K562 (cell line): ENCODE data around the gene ZNF575. TPM values are rescaled to one million over a fixed set of nuclear protein-coding genes. Genes with fewer than 3 reads are reported as not detected.

Source experiments
- ATAC-seq: fragments of 200-7000 bp; cut with Tn5 transposase; 3 replicates; pipeline ENCODE4 v1.9.1; 2020; ENCODE audit warnings: moderate library complexity
- BruUV-seq: library from RNA; stranded (reverse); fragments of 400-500 nt; replicated peaks from 2 replicates; lab custom pipeline; 2021; lab: Mats Ljungman, UMichigan
- CTCF ChIA-PET: fragments of 300-600 bp; formaldehyde crosslinking; extraction: SDS; loops from one replicate; lab custom pipeline; 2021; ENCODE audit warnings: low intra/inter-chr PET ratio; lab: Yijun Ruan, JAX
- POLR2A ChIA-PET: fragments of 300-600, 350-650 bp; sonication (Branson Sonifier 250); formaldehyde crosslinking; extraction: SDS; loops from one replicate; lab custom pipeline; 2021; ENCODE audit warnings: antibody characterized with exemption, inconsistent platforms; lab: Yijun Ruan, JAX
- DNase-seq, 4 experiments: peaks; one replicate each; pipeline versions ENCODE4 v3.0.0 to v3.0.0-alpha.2; 2011 to 2018; ENCODE audit warnings: low spot score in 3 of 4, mixed read lengths in 3 of 4; ENCODE audit errors: extremely low read depth in 1 of 4
- FAIRE-seq: peaks from 2 replicates; lab custom pipeline; 2011; peaks lifted over from hg19 to GRCh38; lab: Jason Lieb, UNC
- H2AFZ ChIP-seq: 2 replicates; pipeline ENCODE4 v1.6.0; 2011; ENCODE audit warnings: low read depth, low read length, control low read depth, inconsistent platforms
- H3K27ac ChIP-seq: fragments of 200-600 bp; 3 replicates; pipeline ENCODE4 v1.8.0; 2011; ENCODE audit warnings: low read depth, mild to moderate bottlenecking, control low read depth, inconsistent platforms, low read length, moderate library complexity, mixed read lengths; ENCODE audit errors: extremely low read depth
- H3K27me3 ChIP-seq, 2 experiments: fragments of 300-600 bp in 1 of 2; 2 replicates in 1 of 2; 3 replicates in 1 of 2; pipeline versions ENCODE4 v1.6.0 to v1.8.0; 2011; ENCODE audit warnings: inconsistent platforms in 2 of 2, low read length in 2 of 2, mild to moderate bottlenecking in 1 of 2, mixed read lengths in 1 of 2, moderate library complexity in 1 of 2; ENCODE audit not compliant: control insufficient read depth in 2 of 2, insufficient read depth in 2 of 2
- H3K36me3 ChIP-seq: fragments of 300-600 bp; 3 replicates; pipeline ENCODE4 v1.8.0; 2011; ENCODE audit warnings: mild to moderate bottlenecking, low read length, inconsistent platforms; ENCODE audit not compliant: control insufficient read depth, insufficient read depth
- H3K4me1 ChIP-seq, 2 experiments: fragments of 200-600 bp in 1 of 2; replicated peaks in 1 of 2; 2 replicates in 1 of 2; 3 replicates in 1 of 2; pipeline versions ENCODE4 v1.5.1 to v1.8.0; 2011; ENCODE audit warnings: inconsistent platforms in 2 of 2, low read length in 2 of 2, mild to moderate bottlenecking in 1 of 2, mixed read lengths in 1 of 2, moderate library complexity in 1 of 2; ENCODE audit not compliant: control insufficient read depth in 2 of 2, insufficient read depth in 2 of 2
- H3K4me2 ChIP-seq: 2 replicates; pipeline ENCODE4 v1.6.1; 2011; ENCODE audit warnings: low read length, control low read depth, inconsistent platforms, mixed read lengths; ENCODE audit not compliant: insufficient read depth
- H3K4me3 ChIP-seq: fragments of 200-600 bp; sonication (generic), shearing (Covaris generic); 2 replicates; pipeline ENCODE4 v1.5.1; 2016; ENCODE audit warnings: control low read depth, inconsistent platforms
- H3K79me2 ChIP-seq: fragments of 200-600 bp; 3 replicates; pipeline ENCODE4 v1.8.0; 2011; ENCODE audit warnings: low read length, inconsistent platforms; ENCODE audit not compliant: control insufficient read depth, insufficient read depth
- H3K9ac ChIP-seq, 2 experiments: 2 replicates each; pipeline versions ENCODE4 v1.6.0 to v1.6.1; 2011; ENCODE audit warnings: low read depth in 2 of 2, low read length in 2 of 2, control low read depth in 1 of 2, inconsistent platforms in 1 of 2, mild to moderate bottlenecking in 1 of 2, mixed read lengths in 1 of 2; ENCODE audit not compliant: insufficient read depth in 1 of 2
- H3K9me1 ChIP-seq: one replicate; pipeline ENCODE4 v1.6.0; 2011; ENCODE audit warnings: inconsistent platforms, mild to moderate bottlenecking, low read length, moderate library complexity; ENCODE audit not compliant: control insufficient read depth, insufficient read depth
- H3K9me3 ChIP-seq: replicated peaks from 2 replicates; pipeline ENCODE4 v1.5.1; 2011; ENCODE audit warnings: low read depth, low read length, inconsistent platforms; ENCODE audit not compliant: control insufficient read depth, insufficient read depth
- H4K20me1 ChIP-seq: replicated peaks from 2 replicates; pipeline ENCODE4 v1.6.1; 2011; ENCODE audit warnings: low read length, inconsistent platforms, mixed read lengths; ENCODE audit not compliant: control insufficient read depth, insufficient read depth
- SOX6 ChIP-seq: fragments of 450-650 bp; IDR thresholded peaks from 2 replicates; pipeline ENCODE4 v1.6.1; 2014; ENCODE audit warnings: mild to moderate bottlenecking
- WGBS: fragments of 100-300 bp; shearing (Covaris generic); methylation state at CpG from one replicate; pipeline ENCODE4 v1.1.6; 2016; ENCODE audit warnings: low coverage, mixed read lengths; ENCODE audit not compliant: insufficient coverage; ENCODE audit errors: missing lambda C conversion rate; 5-methylcytosine and 5-hydroxymethylcytosine counted together
- in situ Hi-C: fragments of 300-500 bp; cut with MboI; formaldehyde crosslinking; loops from 4 replicates; pipeline ENCODE4 v1.15.0; 2018; ENCODE audit warnings: inconsistent platforms, mixed read lengths
- intact Hi-C: fragments of 100-400 bp; cut with micrococcal nuclease; formaldehyde crosslinking; loops from 2 replicates; pipeline ENCODE4 v1.14.2; 2022
- polyA plus RNA-seq, 8 experiments: library from polyadenylated mRNA; depleted of rRNA in 4 of 8; stranded (reverse) in 5 of 8; unstranded in 3 of 8; fragments of >200 nt; fragmentation: Nextera tagmentation in 2 of 8; fragmentation: Illumina TruSeq in 1 of 8; extraction: Ambion mirVana in 2 of 8; extraction: Trizol in 1 of 8; gene quantifications; 2 replicates each; pipeline versions ENCODE4 v1.2.1 to v1.2.3, GENCODE V29; 2011 to 2014; ENCODE audit warnings: inconsistent platforms in 1 of 8, missing spikeins in 1 of 8
- total RNA-seq, 7 experiments: library from RNA; depleted of rRNA in 6 of 7; stranded (reverse); fragments of >200 nt in 6 of 7; fragmentation: Illumina TruSeq in 2 of 7; extraction: Trizol in 2 of 7; gene quantifications; 2 replicates each; pipeline versions ENCODE4 v1.2.1 to v1.2.3, GENCODE V29; 2011 to 2021; ENCODE audit warnings: low replicate concordance in 1 of 7
- TF ChIP-seq, protein P1 (sequence below): sonication (generic); formaldehyde crosslinking; IDR thresholded peaks from 2 replicates; pipeline ENCODE4 v1.8.1; 2023; ENCODE audit warnings: mild to moderate bottlenecking, missing genetic modification reagents

ZNF575 gene
- total and polyA plus RNA-seq, 9 of the 15 experiments (the other 6 are each of a cell fraction or from before 2014, with no cell fraction given): 0.20 to 0.98 (median 0.32) TPM; not detected in 6

GRCh38 chr19:43532571-43532961, 422 bp upstream of the ZNF575 start:
- peak overlapping the region in 1 of 2 experiments; percentile 86; a peak in 2 of 4 replicates for H3K9ac ChIP-seq
- DNase-seq: no peak

More at GRCh38 chr19:43532571-43532961, 422 bp upstream of the ZNF575 start:
- no TSS peak for BruUV-seq
- no peak for FAIRE-seq
- Histone ChIP-seq H3K36me3 (peaks cover 1% of the 10 kb centered on the region; the same call in 1 of the 3 replicates), H2AFZ (peak overlapping the region; percentile 93), H4K20me1 (no peaks in the 10 kb centered on the region; the same call in 1 of the 2 replicates), H3K27me3 (no peaks in the 10 kb centered on the region), H3K4me3 (peak overlapping the region; percentile 45), H3K27ac (no peak overlapping the region), H3K4me2 (peak overlapping the region; percentile 99), H3K9me1 (no peaks in the 10 kb centered on the region), H3K9me3 (no peaks in the 10 kb centered on the region), H3K79me2 (no peaks in the 10 kb centered on the region), H3K4me1 (peaks cover 7 to 36% of the 10 kb centered on the region in 2 experiments)
- intact Hi-C loops (loop anchor here (10.0 kb wide), 1 partner anchor 132 kb away; no protein-coding TSS in a partner anchor), in situ Hi-C loops (no loop called here)
- no peak for ATAC-seq
- no peak for TF ChIP-seq SOX6
- TF ChIP-seq, protein P1, sequence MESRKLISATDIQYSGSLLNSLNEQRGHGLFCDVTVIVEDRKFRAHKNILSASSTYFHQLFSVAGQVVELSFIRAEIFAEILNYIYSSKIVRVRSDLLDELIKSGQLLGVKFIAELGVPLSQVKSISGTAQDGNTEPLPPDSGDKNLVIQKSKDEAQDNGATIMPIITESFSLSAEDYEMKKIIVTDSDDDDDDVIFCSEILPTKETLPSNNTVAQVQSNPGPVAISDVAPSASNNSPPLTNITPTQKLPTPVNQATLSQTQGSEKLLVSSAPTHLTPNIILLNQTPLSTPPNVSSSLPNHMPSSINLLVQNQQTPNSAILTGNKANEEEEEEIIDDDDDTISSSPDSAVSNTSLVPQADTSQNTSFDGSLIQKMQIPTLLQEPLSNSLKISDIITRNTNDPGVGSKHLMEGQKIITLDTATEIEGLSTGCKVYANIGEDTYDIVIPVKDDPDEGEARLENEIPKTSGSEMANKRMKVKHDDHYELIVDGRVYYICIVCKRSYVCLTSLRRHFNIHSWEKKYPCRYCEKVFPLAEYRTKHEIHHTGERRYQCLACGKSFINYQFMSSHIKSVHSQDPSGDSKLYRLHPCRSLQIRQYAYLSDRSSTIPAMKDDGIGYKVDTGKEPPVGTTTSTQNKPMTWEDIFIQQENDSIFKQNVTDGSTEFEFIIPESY (CRISPR knock-in tag): peak; percentile 20; the same call in 1 of the 2 replicates
- 50% methylated on average over 14 of the region's 16 CpGs for WGBS
- POLR2A ChIA-PET: interaction anchor here (0.6 to 1.4 kb wide), 5 partner anchors 9 to 298 kb away, joined by 3 to 4 read pairs (median 3); no protein-coding TSS in a partner anchor
- CTCF ChIA-PET: no interaction called here
